Upper lobe of left lung (tissue), 6 donors: Measurements from ENCODE around the gene SAFB. TPM values are rescaled to one million over a fixed set of nuclear protein-coding genes. Genes with fewer than 3 reads are reported as not detected.

Source experiments
- ATAC-seq, 2 donors: fragments of 200-7000 bp; cut with Tn5 transposase; one replicate each; pipeline ENCODE4 v1.9.1; 2022; ENCODE audit warnings: mild to moderate bottlenecking in 2 of 2, moderate library complexity in 2 of 2; ENCODE audit not compliant: low FRiP score in 2 of 2
- DNase-seq, 2 donors: peaks; one replicate each; pipeline ENCODE4 v3.0.0-alpha.2; 2019 to 2020
- H3K27ac ChIP-seq, 4 donors: fragments of 200-600 bp; sonication (generic); one replicate each; pipeline ENCODE4 v1.5.1; 2016 to 2019
- H3K27me3 ChIP-seq, 4 donors: fragments of 200-600 bp; sonication (generic); one replicate each; pipeline ENCODE4 v1.5.1; 2017 to 2019
- H3K36me3 ChIP-seq, 4 donors: fragments of 200-600 bp; sonication (generic); one replicate each; pipeline ENCODE4 v1.5.1; 2016 to 2019
- H3K4me1 ChIP-seq, 4 donors: fragments of 200-600 bp; sonication (generic); one replicate each; pipeline ENCODE4 v1.5.1; 2018 to 2019
- H3K4me3 ChIP-seq, 4 donors: fragments of 200-600 bp; sonication (generic); one replicate each; pipeline ENCODE4 v1.5.1; 2017 to 2019; ENCODE audit warnings: mild to moderate bottlenecking in 2 of 4, moderate library complexity in 1 of 4
- H3K9me3 ChIP-seq, 4 donors: fragments of 200-600 bp; sonication (generic); one replicate each; pipeline ENCODE4 v1.5.1; 2018 to 2019
- EP300 ChIP-seq, 4 donors: sonication (generic); formaldehyde crosslinking; IDR thresholded peaks; one replicate each; pipeline ENCODE4 v1.5.1; 2017; ENCODE audit warnings: antibody characterized with exemption in 4 of 4, control low read depth in 2 of 4
- POLR2A ChIP-seq, 4 donors: fragments of 450-650 bp; IDR thresholded peaks; one replicate each; pipeline ENCODE4 v1.5.1; 2016 to 2017; ENCODE audit warnings: antibody characterized with exemption in 4 of 4, mild to moderate bottlenecking in 2 of 4
- POLR2AphosphoS5 ChIP-seq, 2 donors: sonication (generic); formaldehyde crosslinking; IDR thresholded peaks; one replicate each; pipeline ENCODE4 v1.5.1; 2017; ENCODE audit warnings: antibody characterized with exemption in 2 of 2
- WGBS, 2 donors: methylation state at CpG; one replicate each; pipeline ENCODE4 v1.1.5; 2017 to 2018; 5-methylcytosine and 5-hydroxymethylcytosine counted together
- total RNA-seq, 6 donors: library from RNA; depleted of rRNA in 4 of 6; stranded (reverse); fragments of >200 nt in 4 of 6; gene quantifications; one replicate each; pipeline versions ENCODE4 v1.1.0 to v1.2.1, GENCODE V29; 2016 to 2021
- TF ChIP-seq, protein P1 (sequence below), 6 experiments: fragments of 450-650 bp in 4 of 6; fragments of 200-600 bp in 2 of 6; sonication (generic) in 2 of 6; IDR thresholded peaks; one replicate each; pipeline ENCODE4 v1.5.1; 2016 to 2019; ENCODE audit warnings: antibody characterized with exemption in 6 of 6
- donor health status: DM: no; HTN: no; CAD: no; lungs with moderate emphysema.
- donor health status: DM: no; HTN: yes; CAD: no; lungs with severe emphysema.

Gene SAFB
- total RNA-seq, 6 donors from 2014 or later: 66.4 to 524 (median 113) TPM

DNA sequence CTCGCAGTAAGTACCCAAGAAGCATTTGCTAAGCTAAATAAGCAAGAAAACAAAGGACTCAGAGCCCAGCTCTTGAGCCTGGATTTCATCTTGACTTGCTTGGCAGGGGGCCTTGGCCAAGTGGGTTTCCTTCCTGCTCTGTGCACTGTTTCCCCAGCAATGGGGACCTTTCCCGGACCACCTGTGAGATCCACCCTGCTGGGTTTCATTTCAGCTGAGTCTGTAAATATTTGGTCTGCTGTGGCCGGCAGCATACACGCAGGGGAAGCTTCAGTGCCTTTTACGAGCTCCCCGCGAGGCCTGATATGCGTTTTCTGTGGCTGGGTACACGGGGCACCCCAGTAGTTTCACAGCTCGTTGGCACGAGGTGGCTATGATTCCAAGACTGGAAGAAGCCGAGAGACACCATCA is 42.7 kb upstream of the SAFB start:
- no peaks in the 10 kb centered on the region for H3K9me3 ChIP-seq
- peaks cover 2 to 8% (median 5%) of the 10 kb centered on the region in 4 donors for H3K4me1 ChIP-seq
- ATAC-seq: no peak
- H3K27ac ChIP-seq: no peak overlapping the region
- no peak for DNase-seq
- no peaks in the 10 kb centered on the region for H3K27me3 ChIP-seq
- 61 to 62% methylated on average over 6 to 12 of the region's 12 CpGs for WGBS, 2 donors
- peaks cover 0 to 19% (median 5%) of the 10 kb centered on the region in 4 donors for H3K36me3 ChIP-seq
- TF ChIP-seq EP300 (IDR thresholded peaks at IDR 0.05): no peak
- TF ChIP-seq POLR2AphosphoS5 (IDR thresholded peaks at IDR 0.05): no peak
- TF ChIP-seq, protein P1, sequence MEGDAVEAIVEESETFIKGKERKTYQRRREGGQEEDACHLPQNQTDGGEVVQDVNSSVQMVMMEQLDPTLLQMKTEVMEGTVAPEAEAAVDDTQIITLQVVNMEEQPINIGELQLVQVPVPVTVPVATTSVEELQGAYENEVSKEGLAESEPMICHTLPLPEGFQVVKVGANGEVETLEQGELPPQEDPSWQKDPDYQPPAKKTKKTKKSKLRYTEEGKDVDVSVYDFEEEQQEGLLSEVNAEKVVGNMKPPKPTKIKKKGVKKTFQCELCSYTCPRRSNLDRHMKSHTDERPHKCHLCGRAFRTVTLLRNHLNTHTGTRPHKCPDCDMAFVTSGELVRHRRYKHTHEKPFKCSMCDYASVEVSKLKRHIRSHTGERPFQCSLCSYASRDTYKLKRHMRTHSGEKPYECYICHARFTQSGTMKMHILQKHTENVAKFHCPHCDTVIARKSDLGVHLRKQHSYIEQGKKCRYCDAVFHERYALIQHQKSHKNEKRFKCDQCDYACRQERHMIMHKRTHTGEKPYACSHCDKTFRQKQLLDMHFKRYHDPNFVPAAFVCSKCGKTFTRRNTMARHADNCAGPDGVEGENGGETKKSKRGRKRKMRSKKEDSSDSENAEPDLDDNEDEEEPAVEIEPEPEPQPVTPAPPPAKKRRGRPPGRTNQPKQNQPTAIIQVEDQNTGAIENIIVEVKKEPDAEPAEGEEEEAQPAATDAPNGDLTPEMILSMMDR (IDR thresholded peaks at IDR 0.05): no peak
- no peak for TF ChIP-seq POLR2A (IDR thresholded peaks at IDR 0.05)
- no peak overlapping the region for H3K4me3 ChIP-seq

DNA sequence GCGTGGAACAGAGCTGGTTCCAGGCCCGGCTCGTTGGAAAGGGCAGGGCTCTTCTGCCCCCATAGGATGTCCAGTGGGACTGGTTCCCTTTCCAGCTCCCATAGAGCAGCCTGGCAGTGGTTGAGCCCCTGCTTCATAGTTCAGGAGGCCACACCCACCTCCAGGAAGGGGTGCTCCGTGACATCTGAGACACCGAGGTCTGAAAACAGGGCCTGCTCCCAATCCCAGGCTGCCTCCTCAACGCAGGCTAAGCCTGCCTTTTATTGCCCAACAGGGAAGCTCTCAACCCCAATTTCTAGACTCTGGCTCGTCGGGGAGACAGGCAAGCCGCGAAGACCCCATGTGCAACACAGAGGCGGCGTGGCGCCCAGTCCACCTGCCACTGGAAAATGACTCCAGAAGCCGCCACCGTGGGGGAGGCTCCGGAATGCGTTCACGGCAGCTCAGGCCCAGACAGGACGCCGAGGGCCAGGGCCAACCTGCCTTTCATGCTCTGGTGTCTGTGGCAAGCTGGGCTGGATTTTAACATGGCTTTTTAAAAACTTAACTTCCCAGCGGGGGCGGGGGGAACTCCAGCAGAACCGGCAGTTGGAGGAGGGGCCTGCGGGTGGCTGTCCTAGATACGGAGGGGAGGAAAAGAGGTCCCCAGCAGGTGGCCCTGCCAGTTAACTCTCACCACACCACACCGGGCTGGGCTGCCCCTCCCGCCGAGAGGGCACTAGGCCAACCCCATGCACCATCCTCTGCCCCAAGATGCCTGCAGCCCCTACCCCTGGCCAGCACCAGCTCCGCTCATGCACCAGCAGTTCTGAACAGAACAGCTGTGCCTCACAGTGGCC is 37.2 kb upstream of the SAFB start:
- DNase-seq (no peak), ATAC-seq (no peak)
- H3K27me3 ChIP-seq: no peaks in the 10 kb centered on the region
- H3K36me3 ChIP-seq: peaks cover 10 to 69% (median 56%) of the 10 kb centered on the region in 4 donors
- H3K9me3 ChIP-seq: no peaks in the 10 kb centered on the region
- TF ChIP-seq POLR2AphosphoS5 (IDR thresholded peaks at IDR 0.05): no peak
- no peak for TF ChIP-seq EP300 (IDR thresholded peaks at IDR 0.05)
- TF ChIP-seq, protein P1 (IDR thresholded peaks at IDR 0.05): no peak
- TF ChIP-seq POLR2A (IDR thresholded peaks at IDR 0.05): no peak
- WGBS, 2 donors: 30 to 56% methylated on average over 6 to 27 of the region's 29 CpGs
- H3K4me3 ChIP-seq: no peak overlapping the region
- peaks cover 0 to 5% (median 0%) of the 10 kb centered on the region in 4 donors for H3K4me1 ChIP-seq
- H3K27ac ChIP-seq: no peak overlapping the region

DNA sequence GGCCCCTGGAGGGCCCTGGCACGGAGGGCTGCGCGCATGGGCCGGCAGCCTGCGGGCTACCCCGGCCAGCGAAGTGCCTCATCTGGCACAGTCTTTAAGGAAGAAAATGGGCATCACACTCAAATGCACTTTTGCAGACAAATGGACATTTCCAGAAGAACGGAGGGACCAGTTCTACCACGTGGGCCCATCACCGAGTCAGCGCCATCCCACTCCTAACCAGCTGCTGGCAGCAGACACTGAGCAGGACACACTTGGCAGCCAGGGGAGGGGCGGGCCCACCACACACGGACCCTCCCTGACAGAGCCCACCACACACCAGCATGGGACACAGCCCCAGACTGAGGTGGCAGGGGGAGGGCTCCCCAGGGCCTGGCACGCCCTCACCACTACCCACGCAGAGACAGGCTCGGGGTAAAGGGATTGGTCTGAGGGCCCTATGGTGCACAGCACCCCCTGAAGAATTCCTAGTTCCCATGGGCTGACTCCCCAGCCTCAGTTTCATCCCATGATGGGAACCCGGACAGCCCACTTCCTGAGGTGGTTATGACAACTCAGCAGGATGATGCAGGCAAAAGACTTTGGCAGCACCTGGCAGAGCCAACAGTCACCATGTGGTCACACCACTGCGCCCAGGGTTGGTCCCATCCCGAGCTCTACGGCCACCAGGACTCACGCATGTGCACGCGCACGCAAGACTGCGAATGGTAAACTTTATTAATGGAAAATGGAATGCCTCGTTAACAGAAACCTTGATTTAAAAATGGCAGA is 36.4 kb upstream of the SAFB start:
- TF ChIP-seq POLR2A (IDR thresholded peaks at IDR 0.05) (no peak), EP300 (IDR thresholded peaks at IDR 0.05) (no peak), POLR2AphosphoS5 (IDR thresholded peaks at IDR 0.05) (no peak)
- TF ChIP-seq, protein P1 (IDR thresholded peaks at IDR 0.05): no peak
- H3K4me3 ChIP-seq: no peak overlapping the region
- no peaks in the 10 kb centered on the region for H3K9me3 ChIP-seq
- peaks cover 16 to 76% (median 64%) of the 10 kb centered on the region in 4 donors for H3K36me3 ChIP-seq
- ATAC-seq (no peak), DNase-seq (no peak)
- no peak overlapping the region for H3K27ac ChIP-seq
- no peaks in the 10 kb centered on the region for H3K27me3 ChIP-seq
- H3K4me1 ChIP-seq: peaks cover 0 to 5% (median 0%) of the 10 kb centered on the region in 4 donors
- 83 to 87% methylated on average over 18 to 26 of the region's 26 CpGs for WGBS, 2 donors

DNA sequence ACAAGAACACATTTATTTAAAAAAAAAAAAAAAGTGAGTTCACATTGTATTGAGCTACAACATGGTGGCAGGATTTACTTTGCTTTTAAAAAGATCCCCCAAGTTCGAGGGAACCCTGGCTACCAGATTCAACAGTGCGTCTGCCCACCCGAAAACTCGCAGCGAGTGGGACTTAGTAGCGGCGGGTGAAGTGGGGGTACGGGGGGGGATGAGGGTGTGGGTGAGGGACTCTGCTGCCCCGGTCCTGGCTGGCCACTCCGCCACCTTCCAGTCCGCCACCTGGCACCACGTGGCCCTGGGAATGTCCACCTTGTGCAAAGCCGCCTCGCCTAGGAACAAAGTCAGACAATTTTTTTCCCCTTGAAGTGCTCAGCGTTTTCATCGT is 35.8 kb upstream of the SAFB start:
- ATAC-seq (no peak), DNase-seq (no peak)
- H3K4me3 ChIP-seq: no peak overlapping the region
- WGBS, 2 donors: 89 to 94% methylated on average over 15 to 16 of the region's 16 CpGs
- H3K9me3 ChIP-seq: no peaks in the 10 kb centered on the region
- TF ChIP-seq POLR2AphosphoS5 (IDR thresholded peaks at IDR 0.05): no peak
- TF ChIP-seq EP300 (IDR thresholded peaks at IDR 0.05): no peak
- no peak for TF ChIP-seq POLR2A (IDR thresholded peaks at IDR 0.05)
- TF ChIP-seq, protein P1 (IDR thresholded peaks at IDR 0.05): no peak
- peaks cover 22 to 76% (median 68%) of the 10 kb centered on the region in 4 donors for H3K36me3 ChIP-seq
- H3K27me3 ChIP-seq: no peaks in the 10 kb centered on the region
- H3K27ac ChIP-seq: no peak overlapping the region
- H3K4me1 ChIP-seq: peaks cover 0 to 5% (median 0%) of the 10 kb centered on the region in 4 donors
